ENCODE results near the gene TMEM44.

TMEM44 gene

GRCh38 chr3:194622621-194623340, 10.4 kb downstream of the TMEM44 start:
- H3K4me1 ChIP-seq (ENCODE audit: insufficient read depth, low read length), result no peaks in the 10 kb centered on the region
- no peaks in the 10 kb centered on the region for H3K9me3 ChIP-seq (ENCODE audit: insufficient read depth, low read depth, low read length)
- no peak overlapping the region for H3K27ac ChIP-seq (ENCODE audit: low read depth, low read length)
- H3K9ac ChIP-seq (ENCODE audit: low read depth, low read length), result no peak overlapping the region
- H3K27me3 ChIP-seq (ENCODE audit: insufficient read depth, low read length), result no peaks in the 10 kb centered on the region
- 95% methylated on average over 26 of the region's 26 CpGs for WGBS
- peaks cover 31% of the 10 kb centered on the region for H3K36me3 ChIP-seq (ENCODE audit: insufficient read depth, low read length)
- no peak overlapping the region for H3K4me3 ChIP-seq (ENCODE audit: low read length)

- WGBS, result 95% methylated on average over 14 of the region's 14 CpGs
- H3K27me3 ChIP-seq (ENCODE audit: insufficient read depth, low read length), result no peaks in the 10 kb centered on the region
- H3K4me3 ChIP-seq (ENCODE audit: low read length), result no peak overlapping the region
- no peak overlapping the region for H3K9ac ChIP-seq (ENCODE audit: low read depth, low read length)
- peaks cover 23% of the 10 kb centered on the region for H3K36me3 ChIP-seq (ENCODE audit: insufficient read depth, low read length)
- H3K9me3 ChIP-seq (ENCODE audit: insufficient read depth, low read depth, low read length), result no peaks in the 10 kb centered on the region
- H3K4me1 ChIP-seq (ENCODE audit: insufficient read depth, low read length), result no peaks in the 10 kb centered on the region
- no peak overlapping the region for H3K27ac ChIP-seq (ENCODE audit: low read depth, low read length)
These were observed 11.3 kb downstream of the TMEM44 start for GRCh38 chr3:194621947-194622346.

- H3K9me3 ChIP-seq (ENCODE audit: insufficient read depth, low read depth, low read length), result no peaks in the 10 kb centered on the region
- 89% methylated on average over 7 of the region's 7 CpGs for WGBS
- no peak overlapping the region for H3K27ac ChIP-seq (ENCODE audit: low read depth, low read length)
These were observed 13.0 kb downstream of the TMEM44 start for GRCh38 chr3:194620196-194620595.

GRCh38 chr3:194619741-194620140, 13.5 kb downstream of the TMEM44 start:
- 91% methylated on average over 9 of the region's 9 CpGs for WGBS
- H3K4me3 ChIP-seq (ENCODE audit: low read length), result no peak overlapping the region

More at GRCh38 chr3:194620196-194620595, 13.0 kb downstream of the TMEM44 start:
- Histone ChIP-seq H3K4me1 (ENCODE audit: insufficient read depth, low read length) (no peaks in the 10 kb centered on the region), H3K4me3 (ENCODE audit: low read length) (no peak overlapping the region), H3K36me3 (ENCODE audit: insufficient read depth, low read length) (peaks cover 14% of the 10 kb centered on the region; the same call in 1 of the 2 replicates), H3K9ac (ENCODE audit: low read depth, low read length) (no peak overlapping the region), H3K27me3 (ENCODE audit: insufficient read depth, low read length) (no peaks in the 10 kb centered on the region)

DNA sequence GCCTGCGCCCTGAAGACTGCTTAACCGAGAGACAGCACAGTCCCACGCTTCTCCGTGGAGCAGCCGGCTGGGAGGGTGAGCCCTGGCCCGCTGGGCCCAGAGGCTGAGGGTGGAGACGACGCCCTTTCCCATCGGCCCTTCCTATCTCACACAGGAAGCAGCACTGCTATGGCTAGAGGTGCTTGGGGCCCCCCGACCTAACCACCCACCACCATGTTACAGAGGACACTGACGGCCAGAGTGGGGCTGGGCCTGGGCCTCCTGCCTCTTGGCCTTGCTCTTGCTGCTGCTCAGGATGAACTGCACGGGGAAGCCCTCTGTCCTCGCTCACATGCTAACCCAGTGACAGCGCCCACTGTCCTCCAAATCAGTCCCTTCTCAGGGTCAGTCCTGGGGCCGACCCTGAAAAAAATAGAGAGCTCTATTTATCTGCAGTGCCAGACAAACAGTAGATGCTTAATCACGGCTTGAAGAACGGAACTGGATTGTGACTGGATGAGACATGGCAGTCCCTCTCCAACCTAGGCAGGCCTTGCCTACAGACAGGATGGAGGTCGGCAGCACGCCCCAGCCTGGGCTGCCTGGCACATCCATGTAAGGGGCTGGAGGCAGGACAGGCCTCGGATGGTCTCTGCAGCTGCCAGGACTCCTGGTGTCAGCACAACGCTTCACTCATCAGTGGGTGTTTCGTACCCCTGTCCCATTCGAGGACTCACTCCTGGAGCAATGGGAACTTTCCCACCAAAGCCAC, 14.2 kb downstream of the TMEM44 start:
- Histone ChIP-seq H3K9me3 (ENCODE audit: insufficient read depth, low read depth, low read length) (no peaks in the 10 kb centered on the region), H3K4me3 (ENCODE audit: low read length) (no peak overlapping the region), H3K27me3 (ENCODE audit: insufficient read depth, low read length) (no peaks in the 10 kb centered on the region), H3K27ac (ENCODE audit: low read depth, low read length) (no peak overlapping the region), H3K9ac (ENCODE audit: low read depth, low read length) (no peak overlapping the region), H3K4me1 (ENCODE audit: insufficient read depth, low read length) (no peaks in the 10 kb centered on the region), H3K36me3 (ENCODE audit: insufficient read depth, low read length) (peaks cover 11% of the 10 kb centered on the region; the same call in 1 of the 2 replicates)
- 89% methylated on average over 23 of the region's 23 CpGs for WGBS

More at GRCh38 chr3:194619741-194620140, 13.5 kb downstream of the TMEM44 start:
- H3K27me3 ChIP-seq (ENCODE audit: insufficient read depth, low read length), result no peaks in the 10 kb centered on the region
- peaks cover 11% of the 10 kb centered on the region; the same call in 1 of the 2 replicates for H3K36me3 ChIP-seq (ENCODE audit: insufficient read depth, low read length)
- no peak overlapping the region for H3K9ac ChIP-seq (ENCODE audit: low read depth, low read length)
- no peaks in the 10 kb centered on the region for H3K9me3 ChIP-seq (ENCODE audit: insufficient read depth, low read depth, low read length)
- no peak overlapping the region for H3K27ac ChIP-seq (ENCODE audit: low read depth, low read length)
- H3K4me1 ChIP-seq (ENCODE audit: insufficient read depth, low read length), result no peaks in the 10 kb centered on the region

DNA sequence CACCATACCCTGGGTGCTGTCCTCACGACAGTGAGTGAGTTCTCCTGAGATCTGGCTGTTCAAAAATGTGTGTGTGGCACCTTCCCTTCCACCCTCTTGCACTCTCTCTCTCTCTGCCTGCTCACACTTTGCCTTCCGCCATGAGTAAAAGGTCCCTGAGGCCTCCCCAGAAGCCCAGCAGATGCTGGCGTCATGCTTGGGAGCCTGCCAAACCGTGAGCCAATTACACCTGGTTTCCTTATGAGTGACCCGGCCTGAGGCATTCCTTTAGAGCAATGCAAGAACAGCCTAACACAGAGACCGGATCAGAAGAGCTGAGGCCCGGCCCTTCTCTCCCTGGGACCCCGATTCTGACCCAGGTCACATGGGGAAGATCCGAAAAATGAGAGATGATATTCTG, 15.4 kb downstream of the TMEM44 start:
- peaks cover 9% of the 10 kb centered on the region; the same call in 1 of the 2 replicates for H3K36me3 ChIP-seq (ENCODE audit: insufficient read depth, low read length)
- H3K4me3 ChIP-seq (ENCODE audit: low read length), result no peak overlapping the region
- H3K9ac ChIP-seq (ENCODE audit: low read depth, low read length), result no peak overlapping the region
- no peaks in the 10 kb centered on the region for H3K4me1 ChIP-seq (ENCODE audit: insufficient read depth, low read length)
- WGBS, result 97% methylated on average over 9 of the region's 9 CpGs
- no peaks in the 10 kb centered on the region for H3K9me3 ChIP-seq (ENCODE audit: insufficient read depth, low read depth, low read length)
- no peaks in the 10 kb centered on the region for H3K27me3 ChIP-seq (ENCODE audit: insufficient read depth, low read length)
- H3K27ac ChIP-seq (ENCODE audit: low read depth, low read length), result no peak overlapping the region

GRCh38 chr3:194617143-194617671, 16.0 kb downstream of the TMEM44 start:
- H3K36me3 ChIP-seq (ENCODE audit: insufficient read depth, low read length), result peaks cover 9% of the 10 kb centered on the region; the same call in 1 of the 2 replicates
- H3K4me3 ChIP-seq (ENCODE audit: low read length), result no peak overlapping the region
- no peaks in the 10 kb centered on the region for H3K4me1 ChIP-seq (ENCODE audit: insufficient read depth, low read length)
- no peak overlapping the region for H3K9ac ChIP-seq (ENCODE audit: low read depth, low read length)
- no peak overlapping the region for H3K27ac ChIP-seq (ENCODE audit: low read depth, low read length)
- H3K27me3 ChIP-seq (ENCODE audit: insufficient read depth, low read length), result no peaks in the 10 kb centered on the region
- H3K9me3 ChIP-seq (ENCODE audit: insufficient read depth, low read depth, low read length), result no peaks in the 10 kb centered on the region
- WGBS, result 85% methylated on average over 14 of the region's 14 CpGs

DNA sequence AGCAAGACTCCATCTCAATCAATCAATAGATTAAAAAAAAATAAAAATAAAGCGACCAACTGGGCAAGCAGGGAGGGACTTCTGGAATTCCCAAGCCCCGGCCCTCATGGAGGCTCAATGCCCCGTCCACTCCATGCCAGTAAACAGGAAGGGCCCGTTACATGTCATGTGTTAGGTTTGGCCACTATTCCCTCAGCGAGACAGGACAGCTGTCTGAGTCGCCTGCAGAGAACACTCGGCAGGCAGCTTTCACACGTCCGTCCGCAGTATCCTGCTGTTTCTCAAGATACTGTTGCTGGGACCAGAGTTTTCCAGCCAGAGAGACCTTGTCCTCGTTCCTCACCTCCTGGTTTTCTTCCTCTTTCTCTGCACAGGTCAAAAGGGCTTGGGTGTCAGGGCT, 18.0 kb downstream of the TMEM44 start:
- 88% methylated on average over 11 of the region's 11 CpGs for WGBS

GRCh38 chr3:194612221-194612620, 21.0 kb downstream of the TMEM44 start:
- WGBS, result 90% methylated on average over 7 of the region's 8 CpGs
- no peaks in the 10 kb centered on the region for H3K9me3 ChIP-seq (ENCODE audit: insufficient read depth, low read depth, low read length)
- H3K4me3 ChIP-seq (ENCODE audit: low read length), result no peak overlapping the region
- H3K36me3 ChIP-seq (ENCODE audit: insufficient read depth, low read length), result no peaks in the 10 kb centered on the region
- H3K9ac ChIP-seq (ENCODE audit: low read depth, low read length), result no peak overlapping the region
- H3K4me1 ChIP-seq (ENCODE audit: insufficient read depth, low read length), result no peaks in the 10 kb centered on the region
- no peaks in the 10 kb centered on the region for H3K27me3 ChIP-seq (ENCODE audit: insufficient read depth, low read length)
- H3K27ac ChIP-seq (ENCODE audit: low read depth, low read length), result no peak overlapping the region

More for the DNA sequence above, 18.0 kb downstream of the TMEM44 start:
- Histone ChIP-seq H3K9me3 (ENCODE audit: insufficient read depth, low read depth, low read length) (no peaks in the 10 kb centered on the region), H3K36me3 (ENCODE audit: insufficient read depth, low read length) (peaks cover 2% of the 10 kb centered on the region; the same call in 1 of the 2 replicates), H3K4me3 (ENCODE audit: low read length) (no peak overlapping the region), H3K4me1 (ENCODE audit: insufficient read depth, low read length) (no peaks in the 10 kb centered on the region), H3K9ac (ENCODE audit: low read depth, low read length) (no peak overlapping the region), H3K27me3 (ENCODE audit: insufficient read depth, low read length) (no peaks in the 10 kb centered on the region), H3K27ac (ENCODE audit: low read depth, low read length) (no peak overlapping the region)

DNA sequence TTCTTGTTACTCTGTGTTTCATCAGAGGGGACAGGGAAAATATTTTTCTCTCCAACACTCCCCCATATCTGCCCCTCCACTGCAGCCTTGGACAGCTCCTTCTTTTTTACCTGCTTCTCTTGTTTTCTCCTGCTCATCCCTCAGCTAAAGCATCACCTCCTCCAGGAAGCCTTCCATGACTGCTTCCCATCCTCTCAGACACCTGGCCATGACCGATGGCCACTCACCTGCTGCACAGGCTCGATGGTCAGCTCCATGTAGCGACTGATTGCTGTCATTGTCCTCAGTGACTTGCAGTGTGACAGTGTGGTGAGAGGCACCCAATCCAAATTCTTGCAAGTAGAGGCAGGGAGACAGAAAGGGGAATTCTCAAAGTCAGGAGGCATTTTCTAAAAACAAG, 22.5 kb downstream of the TMEM44 start:
- H3K9me3 ChIP-seq (ENCODE audit: insufficient read depth, low read depth, low read length), result no peaks in the 10 kb centered on the region
- no peak overlapping the region for H3K27ac ChIP-seq (ENCODE audit: low read depth, low read length)
- H3K4me1 ChIP-seq (ENCODE audit: insufficient read depth, low read length), result no peaks in the 10 kb centered on the region
- no peak overlapping the region for H3K9ac ChIP-seq (ENCODE audit: low read depth, low read length)
- H3K27me3 ChIP-seq (ENCODE audit: insufficient read depth, low read length), result no peaks in the 10 kb centered on the region
- H3K4me3 ChIP-seq (ENCODE audit: low read length), result no peak overlapping the region
- WGBS, result 96% methylated on average over 3 of the region's 3 CpGs
- no peaks in the 10 kb centered on the region for H3K36me3 ChIP-seq (ENCODE audit: insufficient read depth, low read length)

- H3K27ac ChIP-seq (ENCODE audit: low read depth, low read length), result no peak overlapping the region
- WGBS, result 92% methylated on average over 13 of the region's 13 CpGs
- H3K9ac ChIP-seq (ENCODE audit: low read depth, low read length), result no peak overlapping the region
- no peak overlapping the region for H3K4me3 ChIP-seq (ENCODE audit: low read length)
- H3K27me3 ChIP-seq (ENCODE audit: insufficient read depth, low read length), result no peaks in the 10 kb centered on the region
- no peaks in the 10 kb centered on the region for H3K36me3 ChIP-seq (ENCODE audit: insufficient read depth, low read length)
- H3K9me3 ChIP-seq (ENCODE audit: insufficient read depth, low read depth, low read length), result no peaks in the 10 kb centered on the region
- no peaks in the 10 kb centered on the region for H3K4me1 ChIP-seq (ENCODE audit: insufficient read depth, low read length)
These were observed 23.6 kb downstream of the TMEM44 start for GRCh38 chr3:194609601-194610000.
